Neural progenitor cell (in vitro differentiated cells): ENCODE results near the gene TAPT1. TPM values are rescaled to one million over a fixed set of nuclear protein-coding genes. Genes with fewer than 3 reads are reported as not detected.

Experiments used
- DNase-seq: peaks from one replicate; pipeline ENCODE4 v3.0.0-alpha.2; 2016; ENCODE audit warnings: low spot score
- H2AFZ ChIP-seq: fragments of 200-600 bp; sonication (generic); replicated peaks from 2 replicates; pipeline ENCODE4 v1.6.1; 2016; ENCODE audit warnings: antibody characterized with exemption
- H3F3A ChIP-seq: fragments of 200-600 bp; sonication (generic); 2 replicates; pipeline ENCODE4 v1.6.1; 2016; ENCODE audit warnings: antibody characterized with exemption, low read depth
- H3K27ac ChIP-seq: fragments of 200-600 bp; sonication (generic); 2 replicates; pipeline ENCODE4 v1.5.1; 2016; ENCODE audit warnings: mild to moderate bottlenecking
- H3K27me3 ChIP-seq: fragments of 200-600 bp; sonication (generic); 2 replicates; pipeline ENCODE4 v1.6.1; 2016; ENCODE audit warnings: mild to moderate bottlenecking, moderate library complexity
- H3K36me3 ChIP-seq: fragments of 200-600 bp; sonication (generic); 2 replicates; pipeline ENCODE4 v1.5.1; 2016
- H3K4me1 ChIP-seq: fragments of 200-600 bp; sonication (generic); 2 replicates; pipeline ENCODE4 v1.6.1; 2016; ENCODE audit warnings: mixed run types
- H3K4me2 ChIP-seq: fragments of 200-600 bp; sonication (generic); 2 replicates; pipeline ENCODE4 v1.6.1; 2016
- H3K4me3 ChIP-seq: fragments of 200-600 bp; sonication (generic); 2 replicates; pipeline ENCODE4 v1.5.1; 2016
- H3K79me2 ChIP-seq: fragments of 200-600 bp; sonication (generic); 2 replicates; pipeline ENCODE4 v1.6.1; 2016; ENCODE audit warnings: low read depth
- H3K9ac ChIP-seq: fragments of 200-600 bp; sonication (generic); 2 replicates; pipeline ENCODE4 v1.6.1; 2016
- H3K9me3 ChIP-seq: fragments of 200-600 bp; sonication (generic); 2 replicates; pipeline ENCODE4 v1.5.1; 2016; ENCODE audit warnings: low read depth
- H4K20me1 ChIP-seq: fragments of 200-600 bp; sonication (generic); 2 replicates; pipeline ENCODE4 v1.6.1; 2016; ENCODE audit warnings: low read depth
- H3K27ac Mint-ChIP-seq: 3 replicates; pipeline ENCODE4 v1.8.0; 2021; ENCODE audit warnings: mixed read lengths
- H3K27me3 Mint-ChIP-seq: 2 replicates; pipeline ENCODE4 v1.8.0; 2022; ENCODE audit warnings: low read depth, mild to moderate bottlenecking, inconsistent platforms, moderate library complexity, mixed read lengths; ENCODE audit not compliant: insufficient read depth
- H3K36me3 Mint-ChIP-seq: 3 replicates; pipeline ENCODE4 v1.8.0; 2021; ENCODE audit warnings: mixed read lengths
- H3K4me1 Mint-ChIP-seq: 3 replicates; pipeline ENCODE4 v1.8.0; 2021; ENCODE audit warnings: mixed read lengths
- H3K4me3 Mint-ChIP-seq: 3 replicates; pipeline ENCODE4 v1.8.0; 2021; ENCODE audit warnings: mild to moderate bottlenecking, moderate library complexity, mixed read lengths
- H3K9me3 Mint-ChIP-seq: 3 replicates; pipeline ENCODE4 v1.8.0; 2020; ENCODE audit warnings: mixed read lengths
- EZH2 ChIP-seq: fragments of 200-600 bp; sonication (generic); IDR thresholded peaks from 2 replicates; pipeline ENCODE4 v1.6.1; 2017; ENCODE audit warnings: antibody characterized with exemption, mild to moderate bottlenecking, moderate library complexity
- EZH2phosphoT487 ChIP-seq: fragments of 200-600 bp; sonication (generic); IDR thresholded peaks from 2 replicates; pipeline ENCODE4 v1.6.1; 2017; ENCODE audit warnings: antibody characterized with exemption
- total RNA-seq: library from RNA; depleted of rRNA; stranded (reverse); fragments of >200 nt; gene quantifications from 2 replicates; pipeline ENCODE4 v1.2.3, GENCODE V29; 2015; ENCODE audit warnings: low replicate concordance
- TF ChIP-seq, protein P1 (sequence below): fragments of 200-600 bp; sonication (generic); IDR thresholded peaks from 2 replicates; pipeline ENCODE4 v1.5.1; 2017; ENCODE audit warnings: antibody characterized with exemption, mild to moderate bottlenecking

TAPT1 gene
- total RNA-seq, 1 donor from 2014 or later, result 18.9 TPM

DNA sequence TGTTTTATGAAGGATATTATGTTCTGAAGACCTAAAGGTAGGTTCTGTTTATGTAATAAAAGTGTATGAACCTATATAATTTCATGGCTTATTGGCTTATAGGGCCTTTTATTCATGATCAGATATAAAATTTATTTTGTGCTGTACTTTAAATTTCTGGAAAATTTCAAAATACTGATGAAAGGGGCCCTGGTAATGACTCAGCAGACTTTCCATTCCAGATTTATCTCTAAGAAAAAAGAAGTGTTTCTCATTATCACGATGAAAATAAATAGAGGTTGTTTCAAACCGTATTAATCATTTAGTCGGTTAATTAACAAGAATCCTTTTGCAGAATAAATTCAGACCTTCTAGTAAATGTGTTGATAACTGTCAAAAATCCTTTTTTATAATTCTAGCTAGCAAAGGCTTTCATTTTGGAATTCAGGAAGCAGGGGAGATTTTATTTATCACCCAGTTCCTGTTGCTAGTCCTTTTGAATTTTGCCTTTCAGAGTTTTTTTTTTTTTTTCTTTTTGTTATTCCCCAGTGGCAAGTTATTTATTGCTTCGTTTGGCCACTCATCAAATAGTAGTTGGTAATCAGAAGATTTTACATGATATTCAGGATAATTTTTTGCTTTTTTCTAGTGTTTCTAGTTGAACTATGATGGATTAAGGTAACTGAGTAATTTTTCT is 5.4 kb upstream of the TAPT1 start:
- DNase-seq, result no peak
- peaks cover 16% of the 10 kb centered on the region for H4K20me1 ChIP-seq
- H3K9me3 Mint-ChIP-seq, result no peaks in the 10 kb centered on the region
- H3K4me2 ChIP-seq, result no peak overlapping the region
- H3K4me1 Mint-ChIP-seq, result peaks cover 14% of the 10 kb centered on the region
- no peak overlapping the region for H3K4me3 Mint-ChIP-seq
- no peaks in the 10 kb centered on the region for H3K36me3 ChIP-seq
- no peak overlapping the region for H3K27ac Mint-ChIP-seq
- TF ChIP-seq, protein P1, sequence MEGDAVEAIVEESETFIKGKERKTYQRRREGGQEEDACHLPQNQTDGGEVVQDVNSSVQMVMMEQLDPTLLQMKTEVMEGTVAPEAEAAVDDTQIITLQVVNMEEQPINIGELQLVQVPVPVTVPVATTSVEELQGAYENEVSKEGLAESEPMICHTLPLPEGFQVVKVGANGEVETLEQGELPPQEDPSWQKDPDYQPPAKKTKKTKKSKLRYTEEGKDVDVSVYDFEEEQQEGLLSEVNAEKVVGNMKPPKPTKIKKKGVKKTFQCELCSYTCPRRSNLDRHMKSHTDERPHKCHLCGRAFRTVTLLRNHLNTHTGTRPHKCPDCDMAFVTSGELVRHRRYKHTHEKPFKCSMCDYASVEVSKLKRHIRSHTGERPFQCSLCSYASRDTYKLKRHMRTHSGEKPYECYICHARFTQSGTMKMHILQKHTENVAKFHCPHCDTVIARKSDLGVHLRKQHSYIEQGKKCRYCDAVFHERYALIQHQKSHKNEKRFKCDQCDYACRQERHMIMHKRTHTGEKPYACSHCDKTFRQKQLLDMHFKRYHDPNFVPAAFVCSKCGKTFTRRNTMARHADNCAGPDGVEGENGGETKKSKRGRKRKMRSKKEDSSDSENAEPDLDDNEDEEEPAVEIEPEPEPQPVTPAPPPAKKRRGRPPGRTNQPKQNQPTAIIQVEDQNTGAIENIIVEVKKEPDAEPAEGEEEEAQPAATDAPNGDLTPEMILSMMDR, result no peak
- TF ChIP-seq EZH2 (no peak), EZH2phosphoT487 (no peak)
- H3K4me1 ChIP-seq, result peaks cover 4% of the 10 kb centered on the region
- no peak overlapping the region for H3K9ac ChIP-seq
- no peak overlapping the region for H3K27ac ChIP-seq
- H3K9me3 ChIP-seq, result no peaks in the 10 kb centered on the region
- H2AFZ ChIP-seq, result no peak overlapping the region
- no peaks in the 10 kb centered on the region for H3K27me3 Mint-ChIP-seq
- no peak overlapping the region for H3K4me3 ChIP-seq
- H3K36me3 Mint-ChIP-seq, result peaks cover 4% of the 10 kb centered on the region
- peaks cover 12% of the 10 kb centered on the region for H3F3A ChIP-seq
- H3K79me2 ChIP-seq, result peaks cover 21% of the 10 kb centered on the region
- no peaks in the 10 kb centered on the region for H3K27me3 ChIP-seq

GRCh38 chr4:16230308-16230707 is 4.0 kb upstream of the TAPT1 start:
- H3K27me3 ChIP-seq, result no peaks in the 10 kb centered on the region
- no peak overlapping the region for H2AFZ ChIP-seq
- TF ChIP-seq, protein P1, result no peak
- TF ChIP-seq EZH2phosphoT487 (no peak), EZH2 (no peak)
- no peaks in the 10 kb centered on the region for H3K9me3 ChIP-seq
- no peak overlapping the region for H3K4me3 Mint-ChIP-seq
- H3K4me2 ChIP-seq, result no peak overlapping the region
- no peak overlapping the region for H3K27ac Mint-ChIP-seq
- no peaks in the 10 kb centered on the region for H3K27me3 Mint-ChIP-seq
- H3K9ac ChIP-seq, result no peak overlapping the region
- H3K79me2 ChIP-seq, result peaks cover 26% of the 10 kb centered on the region
- DNase-seq, result no peak
- H3K4me3 ChIP-seq, result no peak overlapping the region
- peaks cover 17% of the 10 kb centered on the region for H3K4me1 Mint-ChIP-seq
- H3K4me1 ChIP-seq, result peaks cover 7% of the 10 kb centered on the region
- H3K36me3 Mint-ChIP-seq, result peaks cover 4% of the 10 kb centered on the region
- no peak overlapping the region for H3K27ac ChIP-seq
- peaks cover 15% of the 10 kb centered on the region for H3F3A ChIP-seq
- no peaks in the 10 kb centered on the region for H3K36me3 ChIP-seq
- H3K9me3 Mint-ChIP-seq, result no peaks in the 10 kb centered on the region
- peaks cover 16% of the 10 kb centered on the region for H4K20me1 ChIP-seq

DNA sequence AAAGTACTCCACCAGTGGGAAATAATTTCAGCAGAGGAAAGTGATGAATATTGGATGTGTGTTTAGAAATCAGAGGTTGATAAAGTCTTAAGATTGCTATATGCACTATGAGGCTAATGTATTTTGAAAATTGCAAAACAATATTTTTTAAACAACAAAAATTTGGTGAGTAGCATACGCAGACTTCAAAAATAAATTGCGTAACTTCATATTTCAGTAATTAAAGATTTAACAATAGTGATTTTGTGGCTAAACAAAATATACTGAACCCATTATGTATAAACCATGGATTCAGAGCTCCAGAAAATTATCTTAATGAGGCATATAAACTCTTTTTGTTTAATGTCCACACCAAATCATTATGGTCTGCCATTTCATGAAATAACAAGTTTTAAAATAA is 3.3 kb upstream of the TAPT1 start:
- H3K4me2 ChIP-seq, result no peak overlapping the region
- no peak overlapping the region for H3K9ac ChIP-seq
- H4K20me1 ChIP-seq, result peaks cover 16% of the 10 kb centered on the region
- TF ChIP-seq EZH2phosphoT487 (no peak), EZH2 (no peak)
- TF ChIP-seq, protein P1, result no peak
- peaks cover 15% of the 10 kb centered on the region for H3F3A ChIP-seq
- H3K4me3 Mint-ChIP-seq, result no peak overlapping the region
- H2AFZ ChIP-seq, result no peak overlapping the region
- H3K9me3 Mint-ChIP-seq, result no peaks in the 10 kb centered on the region
- no peaks in the 10 kb centered on the region for H3K27me3 Mint-ChIP-seq
- H3K36me3 ChIP-seq, result no peaks in the 10 kb centered on the region
- H3K9me3 ChIP-seq, result no peaks in the 10 kb centered on the region
- H3K4me1 Mint-ChIP-seq, result peaks cover 24% of the 10 kb centered on the region
- DNase-seq, result no peak
- H3K4me3 ChIP-seq, result no peak overlapping the region
- H3K4me1 ChIP-seq, result peaks cover 13% of the 10 kb centered on the region
- H3K79me2 ChIP-seq, result peaks cover 33% of the 10 kb centered on the region
- no peak overlapping the region for H3K27ac ChIP-seq
- peaks cover 4% of the 10 kb centered on the region for H3K36me3 Mint-ChIP-seq
- H3K27ac Mint-ChIP-seq, result no peak overlapping the region
- H3K27me3 ChIP-seq, result no peaks in the 10 kb centered on the region
